Muscle of leg (tissue), 11 donors: ENCODE data around the gene TSC2. TPM values are rescaled to one million over a fixed set of nuclear protein-coding genes. Genes with fewer than 3 reads are reported as not detected.
"Not testable (repeated sequence)": the region's sequence is repeated elsewhere in the genome, so short reads cannot be mapped to it uniquely, and the experiment has no call there.

Source experiments
- DNase-seq: peaks from one replicate; pipeline ENCODE4 v3.0.0; 2013
- H3K27ac ChIP-seq: one replicate; pipeline ENCODE4 v1.5.1; 2013; ENCODE audit warnings: mild to moderate bottlenecking, low read length, control low read depth
- H3K27me3 ChIP-seq: one replicate; pipeline ENCODE4 v1.6.1; 2013; ENCODE audit warnings: low read length; ENCODE audit not compliant: control insufficient read depth, insufficient read depth
- H3K36me3 ChIP-seq: one replicate; pipeline ENCODE4 v1.6.1; 2013; ENCODE audit warnings: low read length; ENCODE audit not compliant: control insufficient read depth, insufficient read depth
- H3K4me1 ChIP-seq: one replicate; pipeline ENCODE4 v1.6.1; 2013; ENCODE audit warnings: low read length; ENCODE audit not compliant: control insufficient read depth, insufficient read depth
- H3K4me3 ChIP-seq: one replicate; pipeline ENCODE4 v1.5.1; 2013; ENCODE audit warnings: low read length, control low read depth
- H3K9me3 ChIP-seq: replicated peaks from 2 replicates; pipeline ENCODE4 v1.6.1; 2013; ENCODE audit warnings: low read depth, low read length; ENCODE audit not compliant: control insufficient read depth
- WGBS: methylation state at CpG from one replicate; pipeline ENCODE4 v1.1.5; 2013; ENCODE audit warnings: missing lambda C conversion rate; ENCODE audit not compliant: insufficient coverage; 5-methylcytosine and 5-hydroxymethylcytosine counted together
- polyA plus RNA-seq, 8 donors: library from polyadenylated mRNA; unstranded; fragments of 120-200 nt; gene quantifications; one replicate each; pipeline versions ENCODE4 v1.2.1 to v1.2.3, GENCODE V29; 2013; ENCODE audit warnings: inconsistent platforms in 1 of 8, low replicate concordance in 1 of 8; ENCODE audit not compliant: insufficient read length in 8 of 8, insufficient read depth in 1 of 8
- total RNA-seq: library from RNA; stranded (reverse); fragments of 120-200 nt; gene quantifications from one replicate; pipeline ENCODE4 v1.2.4, GENCODE V29; 2013

TSC2 gene
- total and polyA plus RNA-seq, 9 donors: 31.8 to 109 (median 79.4) TPM

GRCh38 chr16:2127630-2128280, 80.0 kb downstream of the TSC2 start:
- not testable (repeated sequence) for H3K27me3 ChIP-seq, H3K36me3 ChIP-seq, H3K4me3 ChIP-seq, H3K9me3 ChIP-seq
- Histone ChIP-seq H3K27ac (peak overlapping the region; percentile 96), H3K4me1 (peaks cover 69% of the 10 kb centered on the region)
- 37% methylated on average over 2 of the region's 3 CpGs for WGBS
- DNase-seq: peak; percentile 76

GRCh38 chr16:2129251-2129650, 81.5 kb downstream of the TSC2 start:
- peak; percentile 42 for DNase-seq
- Histone ChIP-seq H3K27ac (peak overlapping the region; percentile 13), H3K4me1 (peaks cover 58% of the 10 kb centered on the region)

GRCh38 chr16:2129890-2130447, 82.2 kb downstream of the TSC2 start:
- H3K4me3 ChIP-seq, H3K27me3 ChIP-seq, H3K9me3 ChIP-seq, H3K36me3 ChIP-seq, DNase-seq: not testable (repeated sequence)
- peaks cover 50% of the 10 kb centered on the region for H3K4me1 ChIP-seq
- 47% methylated on average over 18 of the region's 22 CpGs for WGBS
- H3K27ac ChIP-seq: peak overlapping the region; percentile 13

More at GRCh38 chr16:2129251-2129650, 81.5 kb downstream of the TSC2 start:
- H3K4me3 ChIP-seq, H3K36me3 ChIP-seq, H3K27me3 ChIP-seq, H3K9me3 ChIP-seq: not testable (repeated sequence)
- WGBS: no CpG with 5 or more reads among the region's 11 CpGs

GRCh38 chr16:2133797-2134196, 86.0 kb downstream of the TSC2 start:
- peaks cover 20% of the 10 kb centered on the region for H3K4me1 ChIP-seq
- H3K9me3 ChIP-seq, H3K27ac ChIP-seq, H3K4me3 ChIP-seq, H3K36me3 ChIP-seq, DNase-seq, H3K27me3 ChIP-seq: not testable (repeated sequence)
- no CpG with 5 or more reads among the region's 12 CpGs for WGBS

- H3K36me3 ChIP-seq, H3K27me3 ChIP-seq, H3K9me3 ChIP-seq, DNase-seq: not testable (repeated sequence)
- 0% methylated on average over 6 of the region's 42 CpGs for WGBS
- Histone ChIP-seq H3K27ac (peak overlapping the region; percentile 42), H3K4me1 (peaks cover 12% of the 10 kb centered on the region), H3K4me3 (peak overlapping the region; percentile 47)
Observed at GRCh38 chr16:2135071-2135470, 87.3 kb downstream of the TSC2 start.

GRCh38 chr16:2135770-2136490, 88.1 kb downstream of the TSC2 start, which contains the start of gene PKD1:
Gene PKD1, minus strand, starts transcription at chr16:2135898. Its CDS starts 209 bp downstream, at chr16:2135689.
- H3K9me3 ChIP-seq: not testable (repeated sequence)

More at GRCh38 chr16:2135770-2136490, 88.1 kb downstream of the TSC2 start, which contains the start of gene PKD1:
- Histone ChIP-seq H3K27ac (peak within 1 kb of the TSS; percentile 88), H3K4me3 (peak within 1 kb of the TSS; percentile 47)
- H3K36me3 ChIP-seq, H3K4me1 ChIP-seq, H3K27me3 ChIP-seq: not testable (repeated sequence)
- peak; percentile 97 for DNase-seq
- under 1% methylated on average over 33 of the region's 81 CpGs for WGBS

Other genes starting within 250 kb of the TSC2 start
- 36.1 TPM for gene HAGH, start 221.2 kb upstream of the TSC2 start, total RNA-seq
- 10 to 100 TPM; 34.6 to 48.6 (median 39.5) TPM for gene HAGH, start 221.2 kb upstream of the TSC2 start, polyA plus RNA-seq
- gene FAHD1, start 220.8 kb upstream of the TSC2 start, total RNA-seq: 27.7 TPM
- 10 to 100 TPM; 19.7 to 25.6 (median 21.9) TPM for gene FAHD1, start 220.8 kb upstream of the TSC2 start, polyA plus RNA-seq
- not detected for gene MEIOB, start 175.8 kb upstream of the TSC2 start, total RNA-seq
- under 1 TPM in 7 of 8 donors, not detected in 1; 0.22 to 0.87 (median 0.55) TPM for gene MEIOB, start 175.8 kb upstream of the TSC2 start, polyA plus RNA-seq
- gene HS3ST6, start 129.6 kb upstream of the TSC2 start, total RNA-seq: not detected
- gene HS3ST6, start 129.6 kb upstream of the TSC2 start, polyA plus RNA-seq: 1 to 10 TPM in 1 of 8 donors, not detected in 7; 1.7 TPM
- gene MSRB1, start 104.8 kb upstream of the TSC2 start, total RNA-seq: 16.3 TPM
- gene MSRB1, start 104.8 kb upstream of the TSC2 start, polyA plus RNA-seq: 10 to 100 TPM; 24.2 to 40.7 (median 29.1) TPM
- 43.0 TPM for gene RPL3L, start 93.3 kb upstream of the TSC2 start, total RNA-seq
- gene RPL3L, start 93.3 kb upstream of the TSC2 start, polyA plus RNA-seq: 10 to 100 TPM; 11.9 to 63.0 (median 33.4) TPM
- gene NDUFB10, start 88.4 kb upstream of the TSC2 start, total RNA-seq: 142 TPM
- gene NDUFB10, start 88.4 kb upstream of the TSC2 start, polyA plus RNA-seq: 100 to 1,000 TPM in 7 of 8 donors, 10 to 100 TPM in 1; 95.4 to 162 (median 128) TPM
- gene RPS2, start 83.2 kb upstream of the TSC2 start, total RNA-seq: 2,334 TPM
- gene RPS2, start 83.2 kb upstream of the TSC2 start, polyA plus RNA-seq: 1,000 to 10,000 TPM; 3,011 to 3,712 (median 3,485) TPM
- gene RNF151, start 81.1 kb upstream of the TSC2 start, total RNA-seq: not detected
- not detected for gene RNF151, start 81.1 kb upstream of the TSC2 start, polyA plus RNA-seq
- 23.9 TPM for gene TBL3, start 75.9 kb upstream of the TSC2 start, total RNA-seq
- gene TBL3, start 75.9 kb upstream of the TSC2 start, polyA plus RNA-seq: 10 to 100 TPM; 27.9 to 32.9 (median 30.6) TPM
- 0.89 TPM for gene NOXO1, start 66.5 kb upstream of the TSC2 start, total RNA-seq
- gene NOXO1, start 66.5 kb upstream of the TSC2 start, polyA plus RNA-seq: 1 to 10 TPM in 4 of 8 donors, under 1 TPM in 4; 0.29 to 1.7 (median 0.98) TPM
- 18.3 TPM for gene GFER, start 63.8 kb upstream of the TSC2 start, total RNA-seq
- 10 to 100 TPM; 14.7 to 23.8 (median 17.8) TPM for gene GFER, start 63.8 kb upstream of the TSC2 start, polyA plus RNA-seq
- 0.93 TPM for gene SYNGR3, start 58.0 kb upstream of the TSC2 start, total RNA-seq
- gene SYNGR3, start 58.0 kb upstream of the TSC2 start, polyA plus RNA-seq: 1 to 10 TPM in 6 of 8 donors, under 1 TPM in 2; 0.70 to 1.5 (median 1.2) TPM
- 6.6 TPM for gene ZNF598, start 38.2 kb upstream of the TSC2 start, total RNA-seq
- 10 to 100 TPM; 21.2 to 28.6 (median 23.6) TPM for gene ZNF598, start 38.2 kb upstream of the TSC2 start, polyA plus RNA-seq
- 0.80 TPM for gene NPW, start 28.2 kb upstream of the TSC2 start, total RNA-seq
- 1 to 10 TPM in 7 of 8 donors, under 1 TPM in 1; 0.57 to 5.4 (median 2.6) TPM for gene NPW, start 28.2 kb upstream of the TSC2 start, polyA plus RNA-seq
- gene NHERF2, start 21.1 kb upstream of the TSC2 start, total RNA-seq: 22.1 TPM
- 10 to 100 TPM; 34.5 to 60.6 (median 45.6) TPM for gene NHERF2, start 21.1 kb upstream of the TSC2 start, polyA plus RNA-seq
- gene NTHL1, start 151 bp upstream of the TSC2 start, total RNA-seq: 20.2 TPM
- 10 to 100 TPM; 11.5 to 18.1 (median 14.0) TPM for gene NTHL1, start 151 bp upstream of the TSC2 start, polyA plus RNA-seq
- gene PKD1, start 87.9 kb downstream of the TSC2 start, total RNA-seq: 63.3 TPM
- 100 to 1,000 TPM; 120 to 183 (median 156) TPM for gene PKD1, start 87.9 kb downstream of the TSC2 start, polyA plus RNA-seq
- 0.40 TPM for gene RAB26, start 100.6 kb downstream of the TSC2 start, total RNA-seq
- 1 to 10 TPM in 4 of 8 donors, under 1 TPM in 4; 0.27 to 3.4 (median 0.86) TPM for gene RAB26, start 100.6 kb downstream of the TSC2 start, polyA plus RNA-seq
- gene TRAF7, start 107.8 kb downstream of the TSC2 start, total RNA-seq: 29.0 TPM
- 10 to 100 TPM; 32.6 to 52.6 (median 47.6) TPM for gene TRAF7, start 107.8 kb downstream of the TSC2 start, polyA plus RNA-seq
- 0.75 TPM for gene CASKIN1, start 148.6 kb downstream of the TSC2 start, total RNA-seq
- 1 to 10 TPM in 7 of 8 donors, under 1 TPM in 1; 0.94 to 2.4 (median 1.9) TPM for gene CASKIN1, start 148.6 kb downstream of the TSC2 start, polyA plus RNA-seq
- gene MLST8, start 157.5 kb downstream of the TSC2 start, total RNA-seq: 13.7 TPM
- 10 to 100 TPM; 30.6 to 38.2 (median 34.5) TPM for gene MLST8, start 157.5 kb downstream of the TSC2 start, polyA plus RNA-seq
- 5.8 TPM for gene BRICD5, start 162.9 kb downstream of the TSC2 start, total RNA-seq
- 10 to 100 TPM in 2 of 8 donors, 1 to 10 TPM in 6; 3.9 to 11.0 (median 7.6) TPM for gene BRICD5, start 162.9 kb downstream of the TSC2 start, polyA plus RNA-seq
- 12.2 TPM for gene PGP, start 166.9 kb downstream of the TSC2 start, total RNA-seq
- gene PGP, start 166.9 kb downstream of the TSC2 start, polyA plus RNA-seq: 10 to 100 TPM; 11.8 to 18.1 (median 16.9) TPM
- gene E4F1, start 175.6 kb downstream of the TSC2 start, total RNA-seq: 18.6 TPM
- 10 to 100 TPM; 14.2 to 19.3 (median 17.3) TPM for gene E4F1, start 175.6 kb downstream of the TSC2 start, polyA plus RNA-seq
- 0.89 TPM for gene DNASE1L2, start 188.5 kb downstream of the TSC2 start, total RNA-seq
- gene DNASE1L2, start 188.5 kb downstream of the TSC2 start, polyA plus RNA-seq: 1 to 10 TPM in 1 of 8 donors, under 1 TPM in 7; 0.60 to 1.2 (median 0.84) TPM
- 56.9 TPM for gene ECI1, start 203.6 kb downstream of the TSC2 start, total RNA-seq
- 10 to 100 TPM; 44.4 to 81.7 (median 59.5) TPM for gene ECI1, start 203.6 kb downstream of the TSC2 start, polyA plus RNA-seq
- gene RNPS1, start 220.1 kb downstream of the TSC2 start, total RNA-seq: 80.7 TPM
- gene RNPS1, start 220.1 kb downstream of the TSC2 start, polyA plus RNA-seq: 100 to 1,000 TPM; 169 to 198 (median 188) TPM